ENCODE results near the gene SHMT2. TPM values are rescaled to one million over a fixed set of nuclear protein-coding genes. Genes with fewer than 3 reads are reported as not detected.
A peak's percentile ranks its signal among the peaks of the same experiment; 100 is the strongest.

The SHMT2 gene
- total RNA-seq, 1 donor from 2014 or later: 268 TPM

DNA sequence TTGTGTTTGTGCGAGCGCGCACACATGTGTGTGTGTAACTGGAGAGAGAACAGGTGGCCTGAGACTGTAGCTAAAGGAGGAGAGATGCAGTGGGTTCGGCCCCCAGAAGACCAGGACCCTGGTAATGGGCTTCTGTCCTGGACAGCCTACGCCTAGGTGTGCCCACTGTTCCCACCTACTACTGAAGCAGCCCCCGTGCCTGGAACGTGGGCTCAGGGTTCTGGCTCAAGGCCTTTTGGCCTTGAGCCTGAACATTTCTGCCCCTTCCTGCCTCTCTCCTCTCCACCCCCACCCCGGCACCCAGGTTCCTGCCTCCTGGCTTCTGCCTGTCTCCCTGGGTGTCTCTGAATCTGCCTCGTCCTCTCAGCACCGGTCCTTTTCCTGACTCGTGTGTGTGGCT is 14.4 kb upstream of the SHMT2 start:
- Mint-ChIP-seq H3K36me3 (ENCODE audit: low read depth) (no peaks in the 10 kb centered on the region), H3K4me1 (peaks cover 58% of the 10 kb centered on the region), H3K27ac (peak overlapping the region; percentile 81), H3K27me3 (peaks cover 27% of the 10 kb centered on the region), H3K4me3 (peak overlapping the region; percentile 50), H3K9me3 (no peaks in the 10 kb centered on the region)
- no peak for TF ChIP-seq CTCF (IDR thresholded peaks at IDR 0.05)
- intact Hi-C loops (cut with micrococcal nuclease): loop anchor here (2.0 kb wide), 1 partner anchor 248 kb away; no protein-coding TSS in a partner anchor
- DNase-seq (no peak), ATAC-seq (ENCODE audit: low read depth) (no peak)
- CTCF ChIA-PET: interaction anchor here (0.6 to 8.8 kb wide), 5 partner anchors 9 to 238 kb away, joined by 3 to 390 read pairs (median 14); partner anchors contain the start of gene SHMT2
- POLR2A ChIA-PET: interaction anchor here (1.2 to 8.9 kb wide), 5 partner anchors 11 to 104 kb away, joined by 3 to 175 read pairs (median 15); partner anchors contain the start of genes SHMT2 and STAT6

- H3K4me3 Mint-ChIP-seq: peak overlapping the region; percentile 80
- no peaks in the 10 kb centered on the region for H3K9me3 Mint-ChIP-seq
- peak; percentile 51 for DNase-seq
- ATAC-seq (ENCODE audit: low read depth): peak; percentile 48
- intact Hi-C loops (cut with micrococcal nuclease): loop anchor here (1.0 to 2.0 kb wide), 2 partner anchors 14 to 247 kb away; partner anchors contain the start of gene SHMT2
- H3K36me3 Mint-ChIP-seq (ENCODE audit: low read depth): no peaks in the 10 kb centered on the region
- H3K27ac Mint-ChIP-seq: peak overlapping the region; percentile 81
- peaks cover 27% of the 10 kb centered on the region for H3K27me3 Mint-ChIP-seq
- TF ChIP-seq CTCF (IDR thresholded peaks at IDR 0.05): no peak
- H3K4me1 Mint-ChIP-seq: peaks cover 60% of the 10 kb centered on the region
- ChIA-PET CTCF (interaction anchor here (2.4 to 8.8 kb wide), 2 partner anchors 8 to 20 kb away, joined by 14 to 390 read pairs; partner anchors contain the start of gene SHMT2), POLR2A (interaction anchor here (0.6 to 8.9 kb wide), 5 partner anchors 9 to 32 kb away, joined by 3 to 175 read pairs (median 10); partner anchors contain the start of gene SHMT2)
Observed at GRCh38 chr12:57215668-57216013, 13.9 kb upstream of the SHMT2 start.

DNA sequence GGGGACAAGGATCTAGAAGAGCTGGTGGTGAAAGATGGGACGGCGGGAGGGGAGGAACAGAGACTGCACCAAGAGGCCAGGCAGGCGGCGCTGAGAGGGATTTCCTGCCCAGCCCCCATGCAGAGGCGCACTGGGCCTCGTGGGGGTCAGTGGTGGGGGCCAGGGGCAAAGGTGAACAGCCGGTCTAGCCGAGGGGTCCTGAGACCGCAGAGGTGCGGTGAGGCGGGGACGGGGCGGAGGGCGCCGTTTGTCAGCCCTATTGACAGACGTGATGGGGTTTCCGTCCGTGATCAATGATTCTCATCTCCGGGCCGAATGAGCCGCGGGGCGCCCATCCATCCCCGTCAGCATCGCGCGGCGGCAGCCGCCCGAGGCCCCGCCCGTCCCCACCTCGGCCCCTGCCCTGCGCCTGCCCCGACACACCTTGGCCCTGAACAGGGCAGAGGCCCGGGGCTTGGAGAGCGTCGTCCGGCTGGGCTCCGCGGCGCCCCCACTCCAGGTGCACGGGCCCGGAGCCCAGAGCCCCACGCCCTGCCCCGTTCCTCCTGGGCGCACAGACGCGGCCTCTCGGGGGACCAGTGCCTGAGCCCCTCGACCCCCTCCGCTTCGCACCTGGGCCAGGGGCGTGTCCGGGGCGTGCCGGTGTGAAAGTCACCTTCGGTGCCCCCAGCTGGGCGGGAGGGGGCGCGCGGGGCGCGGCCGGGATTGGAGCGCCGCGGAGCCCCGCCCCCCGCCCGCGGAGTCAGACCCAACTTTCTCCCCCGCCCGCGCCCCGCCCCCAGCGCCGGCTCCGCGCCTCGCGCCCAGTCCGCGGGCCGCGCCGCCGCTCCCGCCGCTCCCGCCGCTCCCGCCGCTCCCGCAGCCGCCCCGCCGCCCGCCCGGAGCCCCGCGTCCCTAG is 13.2 kb upstream of the SHMT2 start, which contains the start of gene NXPH4:
Gene NXPH4 (plus strand): TSS at position 781 of the 898 bp plus-strand sequence. CDS start 176 bp downstream, outside the sequence.
- intact Hi-C loops (cut with micrococcal nuclease): loop anchor here (1.0 kb wide), 1 partner anchor 13 kb away; the partner anchor contains the start of gene SHMT2
- no peaks in the 10 kb centered on the region for H3K9me3 Mint-ChIP-seq
- H3K36me3 Mint-ChIP-seq (ENCODE audit: low read depth): no peaks in the 10 kb centered on the region
- TF ChIP-seq CTCF (IDR thresholded peaks at IDR 0.05): no peak
- peak; percentile 67 for DNase-seq
- peaks cover 33% of the 10 kb centered on the region for H3K27me3 Mint-ChIP-seq
- POLR2A ChIA-PET: interaction anchor here (0.6 to 8.9 kb wide), 5 partner anchors 9 to 31 kb away, joined by 3 to 175 read pairs (median 10); partner anchors contain the start of gene SHMT2
- peak; percentile 47 for ATAC-seq (ENCODE audit: low read depth)
- peaks cover 66% of the 10 kb centered on the region for H3K4me1 Mint-ChIP-seq
- H3K4me3 Mint-ChIP-seq: peak within 1 kb of the TSS; percentile 86
- CTCF ChIA-PET: interaction anchor here (2.4 to 8.8 kb wide), 2 partner anchors 8 to 20 kb away, joined by 14 to 390 read pairs; partner anchors contain the start of gene SHMT2
- peak within 1 kb of the TSS; percentile 81 for H3K27ac Mint-ChIP-seq

DNA sequence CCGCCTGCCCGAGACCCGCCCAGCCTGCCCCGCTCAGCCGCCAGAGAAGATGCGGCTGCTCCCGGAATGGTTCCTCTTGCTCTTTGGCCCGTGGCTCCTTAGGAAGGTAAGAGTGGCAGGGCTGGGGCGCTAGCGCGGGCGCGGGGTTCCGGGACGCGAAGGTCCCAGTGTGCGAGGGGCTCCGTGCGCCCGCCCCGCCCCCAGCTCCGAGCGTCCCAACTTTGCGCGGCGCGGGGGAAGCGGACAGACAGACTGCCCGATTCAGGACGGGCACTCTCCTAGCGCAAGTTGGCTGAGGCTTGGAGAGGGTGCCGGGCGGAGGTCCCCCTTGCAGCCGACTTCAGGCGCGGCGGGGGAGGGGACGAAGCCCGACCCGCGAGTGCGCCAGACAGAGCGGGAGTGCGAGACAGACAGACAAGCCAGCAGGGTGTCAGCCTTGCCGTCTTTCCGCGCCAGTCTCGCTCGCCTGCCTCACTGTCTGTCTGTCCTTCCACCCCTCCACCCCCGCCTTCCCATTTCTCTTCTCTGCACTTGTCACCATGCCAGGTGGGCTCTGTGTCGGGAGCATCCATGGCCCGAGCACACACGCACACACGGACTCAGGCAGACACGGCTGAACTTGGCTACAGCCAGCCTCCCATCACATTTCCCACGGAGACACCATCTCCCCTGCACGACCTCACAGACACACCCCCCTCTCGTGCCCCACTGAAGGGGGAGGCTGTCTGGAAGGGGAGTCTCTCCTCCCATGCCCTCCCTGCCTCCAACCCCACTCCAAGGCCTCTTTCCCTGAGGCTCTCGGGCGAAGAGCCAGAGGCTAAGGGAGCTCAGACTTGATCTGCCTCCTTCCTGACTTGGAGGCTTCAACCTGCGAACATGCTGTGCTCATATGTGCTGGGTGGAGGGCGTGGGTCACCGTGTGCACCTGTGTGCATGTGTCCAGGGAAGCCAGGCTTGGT is 12.3 kb upstream of the SHMT2 start:
- ChIA-PET POLR2A (interaction anchor here (0.6 to 8.9 kb wide), 6 partner anchors 9 to 263 kb away, joined by 3 to 175 read pairs (median 7); partner anchors contain the start of genes ARHGAP9 and SHMT2), CTCF (interaction anchor here (8.8 kb wide), 1 partner anchor 19 kb away, joined by 390 read pairs; the partner anchor contains the start of gene SHMT2)
- ATAC-seq (ENCODE audit: low read depth): peak; percentile 3
- no peaks in the 10 kb centered on the region for H3K9me3 Mint-ChIP-seq
- intact Hi-C loops (cut with micrococcal nuclease): loop anchor here (1.0 kb wide), 2 partner anchors 8 to 12 kb away; partner anchors contain the start of gene SHMT2
- no peak for DNase-seq
- peak overlapping the region; percentile 79 for H3K27ac Mint-ChIP-seq
- no peak for TF ChIP-seq CTCF (IDR thresholded peaks at IDR 0.05)
- H3K4me1 Mint-ChIP-seq: peaks cover 73% of the 10 kb centered on the region
- H3K36me3 Mint-ChIP-seq (ENCODE audit: low read depth): no peaks in the 10 kb centered on the region
- peak overlapping the region; percentile 86 for H3K4me3 Mint-ChIP-seq
- H3K27me3 Mint-ChIP-seq: peaks cover 42% of the 10 kb centered on the region
